Peyer's patch (tissue), 4 donors: Measurements from ENCODE around the gene L3MBTL1. TPM values are rescaled to one million over a fixed set of nuclear protein-coding genes. Genes with fewer than 3 reads are reported as not detected.

Experiments
- DNase-seq, 3 donors: peaks; one replicate each; pipeline ENCODE4 v3.0.0-alpha.2; 2017 to 2019
- H3K27ac ChIP-seq, 4 donors: fragments of 200-600 bp; sonication (generic); one replicate each; pipeline ENCODE4 v1.5.1; 2016 to 2019
- H3K27me3 ChIP-seq, 2 donors: fragments of 200-600 bp; sonication (generic); one replicate each; pipeline ENCODE4 v1.5.1; 2019
- H3K36me3 ChIP-seq, 3 donors: fragments of 200-600 bp; sonication (generic); one replicate each; pipeline ENCODE4 v1.5.1; 2016 to 2019
- H3K4me1 ChIP-seq, 4 donors: fragments of 200-600 bp; sonication (generic); one replicate each; pipeline ENCODE4 v1.5.1; 2016 to 2019
- H3K4me3 ChIP-seq, 4 donors: fragments of 200-600 bp; sonication (generic); 1 replicate in 3 of 4; 2 replicates in 1 of 4; pipeline ENCODE4 v1.5.1; 2016 to 2019; ENCODE audit warnings: mild to moderate bottlenecking in 1 of 4
- H3K9me3 ChIP-seq, 4 donors: fragments of 200-600 bp; sonication (generic); one replicate each; pipeline ENCODE4 v1.5.1; 2016 to 2019; ENCODE audit warnings: mild to moderate bottlenecking in 1 of 4
- POLR2A ChIP-seq, 2 donors: fragments of 450-650 bp; IDR thresholded peaks; one replicate each; pipeline ENCODE4 v1.5.1; 2017; ENCODE audit warnings: antibody characterized with exemption in 2 of 2, mild to moderate bottlenecking in 2 of 2, moderate library complexity in 2 of 2
- total RNA-seq, 4 donors: library from RNA; depleted of rRNA; stranded (reverse); fragments of >200 nt; gene quantifications; one replicate each; pipeline ENCODE4 v1.1.0, GENCODE V29; 2016
- TF ChIP-seq, protein P1 (sequence below), 6 experiments: fragments of 450-650 bp in 4 of 6; fragments of 200-600 bp in 2 of 6; sonication (generic) in 1 of 6; IDR thresholded peaks; one replicate each; pipeline ENCODE4 v1.5.1; 2017 to 2019; ENCODE audit warnings: antibody characterized with exemption in 6 of 6, mild to moderate bottlenecking in 3 of 6, moderate library complexity in 1 of 6

L3MBTL1 gene
- total RNA-seq, 4 donors from 2014 or later = 18.0 to 37.4 (median 31.2) TPM

DNA sequence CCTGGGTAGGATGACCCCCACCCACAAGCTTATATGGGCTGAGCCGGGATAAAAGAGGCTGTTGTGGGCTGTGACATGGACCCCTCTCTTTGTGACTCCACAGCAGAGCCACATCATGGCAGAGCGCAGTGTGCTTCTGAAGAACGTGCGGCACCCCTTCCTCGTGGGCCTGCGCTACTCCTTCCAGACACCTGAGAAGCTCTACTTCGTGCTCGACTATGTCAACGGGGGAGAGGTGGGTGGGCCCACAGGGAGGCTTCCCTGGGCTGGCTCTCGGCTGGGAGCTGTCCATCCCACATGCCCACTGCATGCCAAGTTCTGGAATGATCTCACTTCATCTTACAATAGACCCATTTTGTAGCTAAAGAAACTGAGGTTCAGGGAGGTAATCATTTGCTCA is 61.8 kb downstream of the L3MBTL1 start:
- Histone ChIP-seq H3K4me1 (no peaks in the 10 kb centered on the region), H3K27ac (no peak overlapping the region), H3K36me3 (peaks cover 0 to 15% (median 0%) of the 10 kb centered on the region in 3 donors), H3K9me3 (no peaks in the 10 kb centered on the region), H3K27me3 (no peaks in the 10 kb centered on the region), H3K4me3 (no peak overlapping the region)
- TF ChIP-seq, protein P1, sequence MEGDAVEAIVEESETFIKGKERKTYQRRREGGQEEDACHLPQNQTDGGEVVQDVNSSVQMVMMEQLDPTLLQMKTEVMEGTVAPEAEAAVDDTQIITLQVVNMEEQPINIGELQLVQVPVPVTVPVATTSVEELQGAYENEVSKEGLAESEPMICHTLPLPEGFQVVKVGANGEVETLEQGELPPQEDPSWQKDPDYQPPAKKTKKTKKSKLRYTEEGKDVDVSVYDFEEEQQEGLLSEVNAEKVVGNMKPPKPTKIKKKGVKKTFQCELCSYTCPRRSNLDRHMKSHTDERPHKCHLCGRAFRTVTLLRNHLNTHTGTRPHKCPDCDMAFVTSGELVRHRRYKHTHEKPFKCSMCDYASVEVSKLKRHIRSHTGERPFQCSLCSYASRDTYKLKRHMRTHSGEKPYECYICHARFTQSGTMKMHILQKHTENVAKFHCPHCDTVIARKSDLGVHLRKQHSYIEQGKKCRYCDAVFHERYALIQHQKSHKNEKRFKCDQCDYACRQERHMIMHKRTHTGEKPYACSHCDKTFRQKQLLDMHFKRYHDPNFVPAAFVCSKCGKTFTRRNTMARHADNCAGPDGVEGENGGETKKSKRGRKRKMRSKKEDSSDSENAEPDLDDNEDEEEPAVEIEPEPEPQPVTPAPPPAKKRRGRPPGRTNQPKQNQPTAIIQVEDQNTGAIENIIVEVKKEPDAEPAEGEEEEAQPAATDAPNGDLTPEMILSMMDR (IDR thresholded peaks at IDR 0.05) = no peak
- TF ChIP-seq POLR2A (IDR thresholded peaks at IDR 0.05) = no peak
- no peak for DNase-seq

DNA sequence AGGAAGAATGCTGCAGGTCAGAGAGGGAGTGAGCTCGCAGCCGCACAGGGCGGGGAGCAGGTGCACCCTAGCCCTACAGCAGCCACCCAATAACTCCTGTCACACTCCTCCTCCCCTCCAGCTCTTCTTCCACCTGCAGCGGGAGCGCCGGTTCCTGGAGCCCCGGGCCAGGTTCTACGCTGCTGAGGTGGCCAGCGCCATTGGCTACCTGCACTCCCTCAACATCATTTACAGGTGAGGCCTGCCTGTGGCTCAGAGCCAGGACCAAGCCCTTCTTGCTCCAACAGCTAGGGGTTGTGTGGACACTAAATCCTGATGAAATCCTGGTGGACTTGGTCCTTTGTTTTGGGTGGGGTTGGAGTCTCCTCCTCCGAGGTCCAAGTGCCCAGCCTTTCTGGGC is 63.0 kb downstream of the L3MBTL1 start:
- H3K36me3 ChIP-seq = peaks cover 0 to 9% (median 0%) of the 10 kb centered on the region in 3 donors

DNA sequence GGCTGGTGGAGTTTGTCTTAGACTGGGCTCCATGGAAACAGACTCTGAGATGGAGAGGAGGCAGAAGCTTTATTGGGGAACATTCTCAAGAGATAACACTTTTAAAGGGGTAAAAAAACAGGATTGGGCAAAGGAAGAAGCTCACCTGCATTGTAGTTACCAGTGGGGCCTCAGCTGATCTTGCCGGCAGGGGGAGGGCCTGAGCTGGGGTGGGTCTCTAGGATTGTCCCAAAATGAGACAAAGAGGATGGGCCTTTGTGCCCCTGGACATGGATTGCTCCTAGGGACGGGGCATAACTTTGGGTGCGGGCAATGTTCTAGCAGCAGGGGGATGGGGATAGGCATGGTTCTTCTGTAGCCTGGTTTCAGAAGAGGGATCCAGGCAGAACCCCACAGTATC is 63.8 kb downstream of the L3MBTL1 start:
- DNase-seq = no peak
- H3K4me1 ChIP-seq = no peaks in the 10 kb centered on the region
- no peaks in the 10 kb centered on the region for H3K27me3 ChIP-seq
- H3K36me3 ChIP-seq = peaks cover 0 to 12% (median 0%) of the 10 kb centered on the region in 3 donors
- H3K9me3 ChIP-seq = no peaks in the 10 kb centered on the region
- TF ChIP-seq, protein P1 (IDR thresholded peaks at IDR 0.05) = no peak
- no peak for TF ChIP-seq POLR2A (IDR thresholded peaks at IDR 0.05)
- H3K27ac ChIP-seq = no peak overlapping the region
- H3K4me3 ChIP-seq = no peak overlapping the region

More for the DNA sequence above, 63.0 kb downstream of the L3MBTL1 start:
- Histone ChIP-seq H3K9me3 (no peaks in the 10 kb centered on the region), H3K4me3 (no peak overlapping the region), H3K4me1 (no peaks in the 10 kb centered on the region), H3K27me3 (no peaks in the 10 kb centered on the region), H3K27ac (no peak overlapping the region)
- TF ChIP-seq POLR2A (IDR thresholded peaks at IDR 0.05) = no peak
- TF ChIP-seq, protein P1 (IDR thresholded peaks at IDR 0.05) = peak in 2 of 6 experiments; percentile 21 to 25
- DNase-seq = peak in 1 of 3 donors; percentile 66

DNA sequence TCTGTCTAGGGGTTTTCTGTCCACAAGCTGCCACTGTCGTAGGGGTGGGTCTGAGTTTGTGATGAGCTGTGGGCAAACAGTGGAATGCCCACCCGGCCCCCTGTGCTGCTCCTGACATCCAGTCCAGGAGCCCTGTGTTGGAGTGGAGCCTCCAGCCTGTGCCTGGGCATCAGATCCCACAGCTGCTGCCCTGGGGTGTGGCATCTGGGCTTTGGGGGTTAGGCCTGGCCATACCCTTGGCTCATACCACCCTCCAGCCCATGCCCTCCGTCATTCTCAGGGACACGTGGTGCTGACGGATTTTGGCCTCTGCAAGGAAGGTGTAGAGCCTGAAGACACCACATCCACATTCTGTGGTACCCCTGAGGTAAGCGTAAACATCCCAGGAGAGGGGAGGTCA is 64.3 kb downstream of the L3MBTL1 start:
- no peak for DNase-seq
- TF ChIP-seq, protein P1 (IDR thresholded peaks at IDR 0.05) = no peak
- TF ChIP-seq POLR2A (IDR thresholded peaks at IDR 0.05) = no peak
- Histone ChIP-seq H3K27ac (no peak overlapping the region), H3K4me1 (no peaks in the 10 kb centered on the region), H3K9me3 (no peaks in the 10 kb centered on the region), H3K27me3 (no peaks in the 10 kb centered on the region), H3K4me3 (no peak overlapping the region), H3K36me3 (peaks cover 0 to 16% (median 0%) of the 10 kb centered on the region in 3 donors)

DNA sequence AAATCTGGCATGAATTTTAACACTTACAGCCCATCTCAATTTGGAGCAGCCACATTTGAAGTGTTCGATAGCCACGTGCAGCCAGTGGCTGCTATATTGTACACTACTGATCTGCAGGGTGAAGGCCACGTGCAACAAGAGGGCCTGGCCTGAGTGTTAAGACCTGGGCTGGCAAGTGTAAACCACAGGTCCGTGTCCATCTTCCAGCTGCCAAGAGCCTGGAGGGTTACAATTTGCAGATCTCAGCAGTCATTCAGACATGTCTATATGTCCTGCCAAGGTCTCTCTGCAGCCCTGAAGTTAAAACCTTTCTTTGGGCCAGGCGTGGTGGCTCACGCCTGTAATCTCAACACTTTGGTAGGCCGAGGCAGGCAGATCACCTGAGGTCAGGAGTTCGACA is 65.4 kb downstream of the L3MBTL1 start:
- no peaks in the 10 kb centered on the region for H3K27me3 ChIP-seq
- H3K36me3 ChIP-seq = peaks cover 0 to 19% (median 0%) of the 10 kb centered on the region in 3 donors
- H3K9me3 ChIP-seq = no peaks in the 10 kb centered on the region
- DNase-seq = no peak
- no peak overlapping the region for H3K4me3 ChIP-seq
- no peak overlapping the region for H3K27ac ChIP-seq
- no peaks in the 10 kb centered on the region for H3K4me1 ChIP-seq
- TF ChIP-seq, protein P1 (IDR thresholded peaks at IDR 0.05) = no peak
- no peak for TF ChIP-seq POLR2A (IDR thresholded peaks at IDR 0.05)

DNA sequence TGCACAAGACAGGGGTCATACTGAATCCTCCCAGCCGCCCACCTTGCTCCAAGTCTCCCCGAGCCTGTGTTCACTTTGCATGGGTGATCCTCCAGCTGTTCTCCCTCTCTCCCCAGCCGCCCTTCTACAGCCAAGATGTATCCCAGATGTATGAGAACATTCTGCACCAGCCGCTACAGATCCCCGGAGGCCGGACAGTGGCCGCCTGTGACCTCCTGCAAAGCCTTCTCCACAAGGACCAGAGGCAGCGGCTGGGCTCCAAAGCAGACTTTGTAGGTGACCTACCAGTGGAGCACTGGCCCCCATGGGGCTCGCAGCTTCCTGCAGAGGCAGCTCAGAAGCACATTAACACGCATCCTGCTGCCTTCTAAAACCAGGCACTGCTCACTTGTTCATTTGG is 68.6 kb downstream of the L3MBTL1 start:
- no peak overlapping the region for H3K4me3 ChIP-seq
- TF ChIP-seq POLR2A (IDR thresholded peaks at IDR 0.05) = no peak
- TF ChIP-seq, protein P1 (IDR thresholded peaks at IDR 0.05) = no peak
- no peaks in the 10 kb centered on the region for H3K27me3 ChIP-seq
- no peak overlapping the region for H3K27ac ChIP-seq
- H3K9me3 ChIP-seq = no peaks in the 10 kb centered on the region
- H3K4me1 ChIP-seq = no peaks in the 10 kb centered on the region
- no peak for DNase-seq
- peaks cover 0 to 23% (median 0%) of the 10 kb centered on the region in 3 donors for H3K36me3 ChIP-seq
